Measurements from ENCODE around the gene F11R. TPM values are rescaled to one million over a fixed set of nuclear protein-coding genes. Genes with fewer than 3 reads are reported as not detected.
"Not testable (repeated sequence)": the region's sequence is repeated elsewhere in the genome, so short reads cannot be mapped to it uniquely, and the experiment has no call there.

Gene F11R
- polyA plus RNA-seq, 1 experiment = 1.8 TPM

DNA sequence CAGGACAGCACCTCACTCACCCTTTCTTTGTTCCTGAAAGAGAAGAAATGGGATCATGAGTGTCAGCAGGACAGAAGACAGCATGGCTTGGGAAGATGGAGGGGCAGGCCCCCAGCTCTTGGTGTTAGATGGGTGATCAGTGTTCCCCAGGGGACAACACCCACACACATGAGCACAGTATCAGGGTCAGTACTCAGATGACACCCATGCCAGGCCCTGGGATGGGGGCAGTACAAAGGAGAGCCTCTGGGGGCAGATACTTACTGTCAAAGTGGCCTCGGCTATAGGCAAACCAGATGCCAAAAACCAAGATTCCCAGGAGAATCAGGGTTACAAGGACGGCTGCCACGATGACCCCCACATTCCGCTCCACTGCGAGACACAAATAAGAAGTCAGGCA is 21.6 kb downstream of the F11R start:
- POLR2A ChIA-PET = no interaction called here
- Histone ChIP-seq H3K27me3 (ENCODE audit: control insufficient read depth, insufficient read depth, low read length) (no peaks in the 10 kb centered on the region; the same call in 1 of the 2 replicates), H3K4me3 (ENCODE audit: low read depth, low read length) (no peak overlapping the region), H3K36me3 (ENCODE audit: control insufficient read depth, insufficient read depth, low read length) (no peaks in the 10 kb centered on the region)
- TF ChIP-seq, protein P1, sequence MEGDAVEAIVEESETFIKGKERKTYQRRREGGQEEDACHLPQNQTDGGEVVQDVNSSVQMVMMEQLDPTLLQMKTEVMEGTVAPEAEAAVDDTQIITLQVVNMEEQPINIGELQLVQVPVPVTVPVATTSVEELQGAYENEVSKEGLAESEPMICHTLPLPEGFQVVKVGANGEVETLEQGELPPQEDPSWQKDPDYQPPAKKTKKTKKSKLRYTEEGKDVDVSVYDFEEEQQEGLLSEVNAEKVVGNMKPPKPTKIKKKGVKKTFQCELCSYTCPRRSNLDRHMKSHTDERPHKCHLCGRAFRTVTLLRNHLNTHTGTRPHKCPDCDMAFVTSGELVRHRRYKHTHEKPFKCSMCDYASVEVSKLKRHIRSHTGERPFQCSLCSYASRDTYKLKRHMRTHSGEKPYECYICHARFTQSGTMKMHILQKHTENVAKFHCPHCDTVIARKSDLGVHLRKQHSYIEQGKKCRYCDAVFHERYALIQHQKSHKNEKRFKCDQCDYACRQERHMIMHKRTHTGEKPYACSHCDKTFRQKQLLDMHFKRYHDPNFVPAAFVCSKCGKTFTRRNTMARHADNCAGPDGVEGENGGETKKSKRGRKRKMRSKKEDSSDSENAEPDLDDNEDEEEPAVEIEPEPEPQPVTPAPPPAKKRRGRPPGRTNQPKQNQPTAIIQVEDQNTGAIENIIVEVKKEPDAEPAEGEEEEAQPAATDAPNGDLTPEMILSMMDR (IDR thresholded peaks at IDR 0.05; ENCODE audit: insufficient read depth, low read depth, low read length) = no peak
- CTCF ChIA-PET = interaction anchor here (2.3 to 6.5 kb wide), 3 partner anchors 12 to 140 kb away, joined by 5 to 96 read pairs (median 36); partner anchors contain the start of gene KLHDC9
- DNase-seq (ENCODE audit: low read depth) = no peak

DNA sequence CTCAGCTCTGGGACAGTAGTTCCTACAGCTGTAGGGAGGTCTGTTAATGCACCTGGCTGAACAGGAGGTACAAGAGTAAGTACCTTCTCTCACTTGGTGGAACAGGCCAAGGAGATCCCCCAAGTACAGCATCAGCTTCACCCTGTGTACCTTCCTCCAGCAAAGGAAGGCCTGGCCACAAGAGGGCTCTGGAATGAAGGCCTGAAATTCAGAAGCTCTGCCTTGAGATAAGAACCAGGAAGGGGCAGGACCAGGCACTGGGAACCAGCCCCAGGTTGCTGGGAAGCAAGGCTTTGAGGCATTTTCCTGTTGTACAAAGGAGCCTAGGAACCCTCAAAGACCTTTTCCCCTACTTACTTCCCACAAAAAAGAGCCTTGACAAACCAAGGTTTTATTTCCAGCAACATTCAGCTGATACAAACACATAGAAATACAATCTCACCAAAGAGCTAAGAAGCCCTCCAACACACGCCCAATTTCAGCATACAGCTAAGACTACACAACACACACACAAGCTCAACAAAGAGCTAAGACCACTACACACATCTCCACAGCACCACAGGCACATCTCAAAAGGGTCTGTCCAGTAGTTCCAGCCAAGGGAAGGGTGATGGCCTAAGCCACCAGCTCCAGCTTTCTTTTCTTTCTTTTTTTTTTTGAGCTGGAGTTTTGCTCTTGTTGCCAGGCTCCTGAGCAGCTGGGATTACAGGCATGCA is 23.5 kb downstream of the F11R start:
- CTCF ChIA-PET = interaction anchor here (1.1 to 6.5 kb wide), 15 partner anchors 10 to 146 kb away, joined by 3 to 96 read pairs (median 6); partner anchors contain the start of genes DEDD, KLHDC9 and USF1
- TF ChIP-seq, protein P1 (IDR thresholded peaks at IDR 0.05; ENCODE audit: insufficient read depth, low read depth, low read length) = peak; percentile 78
- Histone ChIP-seq H3K36me3 (ENCODE audit: control insufficient read depth, insufficient read depth, low read length) (no peaks in the 10 kb centered on the region), H3K4me3 (ENCODE audit: low read depth, low read length) (no peak overlapping the region), H3K27me3 (ENCODE audit: control insufficient read depth, insufficient read depth, low read length) (no peaks in the 10 kb centered on the region; the same call in 1 of the 2 replicates)
- POLR2A ChIA-PET = no interaction called here
- DNase-seq (ENCODE audit: low read depth) = no peak

DNA sequence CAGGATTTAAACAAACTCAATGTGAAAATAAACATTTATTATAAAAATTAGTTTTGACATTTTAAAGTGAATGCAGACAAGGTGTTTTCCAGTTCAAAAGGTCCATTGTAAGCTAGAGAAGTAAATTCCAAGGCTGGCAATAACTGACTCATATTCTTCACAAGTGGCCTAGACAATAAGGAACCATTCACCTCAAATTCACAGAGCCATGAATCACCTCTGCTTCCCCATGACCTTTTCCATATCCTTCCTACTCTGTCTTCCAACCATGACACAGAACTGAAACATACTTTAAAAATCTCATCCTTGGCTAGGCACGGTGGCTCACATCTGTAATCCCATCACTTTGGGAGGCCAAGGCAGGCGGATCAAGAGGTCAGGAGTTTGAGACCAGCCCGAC is 24.8 kb downstream of the F11R start:
- no peak for DNase-seq (ENCODE audit: low read depth)
- POLR2A ChIA-PET = no interaction called here
- Histone ChIP-seq H3K36me3 (ENCODE audit: control insufficient read depth, insufficient read depth, low read length) (no peaks in the 10 kb centered on the region), H3K27me3 (ENCODE audit: control insufficient read depth, insufficient read depth, low read length) (no peaks in the 10 kb centered on the region; the same call in 1 of the 2 replicates), H3K4me3 (ENCODE audit: low read depth, low read length) (no peak overlapping the region)
- CTCF ChIA-PET = interaction anchor here (1.1 to 6.5 kb wide), 6 partner anchors 11 to 143 kb away, joined by 3 to 96 read pairs (median 16); partner anchors contain the start of genes DEDD and KLHDC9
- TF ChIP-seq, protein P1 (IDR thresholded peaks at IDR 0.05; ENCODE audit: insufficient read depth, low read depth, low read length) = no peak

DNA sequence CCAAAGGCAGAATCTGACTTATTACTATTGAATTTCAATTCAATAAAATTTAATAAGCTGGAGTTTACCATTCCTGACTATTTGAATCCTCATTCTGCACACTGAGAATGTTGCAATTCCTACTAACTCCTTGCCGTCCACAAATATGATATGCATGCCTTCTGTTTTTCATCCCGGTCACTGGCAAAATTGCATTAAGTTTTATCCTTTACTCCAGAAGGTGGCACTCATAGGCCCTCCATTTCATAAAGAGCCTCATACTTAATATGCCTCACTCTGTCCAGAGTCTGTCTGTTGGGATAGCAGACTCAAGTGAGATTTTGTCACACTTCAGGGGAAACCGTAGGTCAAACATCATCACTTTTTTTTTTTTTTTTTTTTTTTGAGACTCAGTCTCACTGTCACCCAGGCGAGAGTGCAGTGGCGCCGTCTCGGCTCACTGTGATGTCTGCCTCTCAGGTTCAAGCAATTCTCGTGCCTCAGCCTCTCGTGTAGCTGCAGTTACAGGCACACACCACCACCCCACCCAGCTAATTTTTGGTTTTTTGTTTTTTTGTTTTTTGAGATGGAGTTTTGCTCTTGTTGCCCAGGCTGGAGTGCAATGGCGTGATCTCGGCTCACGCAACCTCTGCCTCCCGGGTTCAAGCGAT is 27.3 kb downstream of the F11R start:
- ChIA-PET CTCF (interaction anchor here (0.7 to 6.5 kb wide), 3 partner anchors 39 to 146 kb away, joined by 4 to 36 read pairs (median 32); partner anchors contain the start of gene KLHDC9), POLR2A (no interaction called here)
- no peaks in the 10 kb centered on the region; the same call in 1 of the 2 replicates for H3K27me3 ChIP-seq (ENCODE audit: control insufficient read depth, insufficient read depth, low read length)
- DNase-seq (ENCODE audit: low read depth) = peak; percentile 35
- no peak overlapping the region for H3K4me3 ChIP-seq (ENCODE audit: low read depth, low read length)
- TF ChIP-seq, protein P1 (IDR thresholded peaks at IDR 0.05; ENCODE audit: insufficient read depth, low read depth, low read length) = peak; percentile 54
- no peaks in the 10 kb centered on the region for H3K36me3 ChIP-seq (ENCODE audit: control insufficient read depth, insufficient read depth, low read length)

DNA sequence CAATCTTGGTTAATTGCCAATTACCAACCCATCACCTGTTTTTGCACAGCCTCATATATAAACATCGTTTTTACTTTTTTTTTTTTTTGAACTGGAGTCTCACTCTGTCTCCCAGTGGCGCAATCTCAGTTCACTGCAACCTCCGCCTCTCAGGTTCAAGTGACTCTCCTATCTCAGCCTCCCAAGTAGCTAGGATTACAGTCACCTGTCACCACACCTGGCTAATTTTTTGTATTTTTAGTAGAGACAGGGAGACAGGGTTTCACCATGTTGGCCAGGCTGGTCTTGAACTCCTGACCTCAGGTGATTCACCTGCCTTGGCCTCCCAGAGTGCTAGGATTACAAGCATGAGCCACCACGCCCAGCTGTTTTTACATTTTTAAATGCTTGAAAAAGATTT is 28.9 kb downstream of the F11R start:
- DNase-seq (ENCODE audit: low read depth); H3K36me3 ChIP-seq (ENCODE audit: control insufficient read depth, insufficient read depth, low read length); POLR2A ChIA-PET; H3K4me3 ChIP-seq (ENCODE audit: low read depth, low read length); H3K27me3 ChIP-seq (ENCODE audit: control insufficient read depth, insufficient read depth, low read length): not testable (repeated sequence)
- CTCF ChIA-PET = interaction anchor here (0.7 to 5.4 kb wide), 4 partner anchors 14 to 147 kb away, joined by 3 to 32 read pairs (median 7); partner anchors contain the start of gene KLHDC9
